ENCODE results near the gene TMEM258. TPM values are rescaled to one million over a fixed set of nuclear protein-coding genes. Genes with fewer than 3 reads are reported as not detected.

TMEM258 gene
- 280 and 375 TPM in 2 replicates for polyA plus RNA-seq (2011; rRNA removed)
- 374 and 375 TPM in 2 replicates for polyA plus RNA-seq (2012; cell fraction: cytosol; rRNA removed)
- polyA plus RNA-seq (2012; cell fraction: nucleus; rRNA removed): 150 and 167 TPM in 2 replicates
- polyA plus RNA-seq (2017; fragmentation: RNase III; extraction: RNeasy Plus Mini Kit Qiagen cat#74134 plus additional on column Dnase treatment): 232 to 262 TPM (median 257 TPM) in 3 replicates
- 117 and 178 TPM in 2 replicates for polyA minus RNA-seq (2011; rRNA and poly(A)+ RNA removed)

GRCh38 chr11:61792310-61793082 is at the start of gene TMEM258, which contains the start of gene FEN1:
TMEM258 (minus strand) TSS chr11:61792599; CDS start chr11:61792558, 41 bp downstream.
FEN1 (plus strand) TSS chr11:61792911; CDS start chr11:61795362, 2,451 bp downstream.
- peaks cover 24% of the 10 kb centered on the region; the same call in 1 of the 3 replicates for H3K4me1 ChIP-seq
- H3K4me2 ChIP-seq: peak within 1 kb of the TSS; percentile 76
- H3K9me3 ChIP-seq: no peaks in the 10 kb centered on the region
- ATAC-seq: peak; percentile 84 to 90
- POLR2A ChIA-PET: interaction anchor here (1.0 to 2.5 kb wide), 5 partner anchors 10 to 320 kb away, joined by 3 to 17 read pairs (median 4); partner anchors contain the start of gene FADS2
- WGBS (ENCODE audit: missing lambda C conversion rate): under 1% methylated on average over 53 of the region's 61 CpGs
- peak; percentile 92 to 95 for DNase-seq (ENCODE audit: low read depth in 1 of 2, low spot score in 1 of 2)
- CTCF ChIA-PET: interaction anchor here (0.6 to 10.3 kb wide), 12 partner anchors 9 to 315 kb away, joined by 3 to 147 read pairs (median 4); partner anchors contain the start of genes FADS1 and MYRF
- H3K27ac ChIP-seq: peak within 1 kb of the TSS; percentile 92 to 100
- no peak for FAIRE-seq
- H3K4me3 ChIP-seq: peak within 1 kb of the TSS; percentile 56
- TF ChIP-seq BHLHE40 (IDR thresholded peaks at IDR 0.05; ENCODE audit: low read depth, low read length) (peak; percentile 26; the same call in 1 of the 2 replicates), EP300 (IDR thresholded peaks at IDR 0.05) (no peak), CHD2 (IDR thresholded peaks at IDR 0.05; ENCODE audit: low read length, partially characterized antibody) (no peak), ELK1 (IDR thresholded peaks at IDR 0.05; ENCODE audit: low read depth, low read length) (0 out of 2 replicates have a peak, but pooled peaks have one; percentile 5), PBX3 (IDR thresholded peaks at IDR 0.05) (0 out of 2 replicates have a peak, but pooled peaks have one; percentile 34), KDM5A (IDR thresholded peaks at IDR 0.05) (peak; percentile 89), REST (IDR thresholded peaks at IDR 0.05) (0 out of 2 replicates have a peak, but pooled peaks have one; percentile 33), POLR2AphosphoS2 (conservative IDR thresholded peaks at IDR 0.05; ENCODE audit: low read length) (no peak; the same call in 1 of the 2 replicates), HDAC2 (IDR thresholded peaks at IDR 0.05) (peak; percentile 44; the same call in 1 of the 2 replicates), HEYL (CRISPR knock-in tag; IDR thresholded peaks at IDR 0.05) (no peak), HOXB5 (CRISPR knock-in tag; IDR thresholded peaks at IDR 0.05) (0 out of 2 replicates have a peak, but pooled peaks have one; percentile 30), FOSB (CRISPR knock-in tag; IDR thresholded peaks at IDR 0.05) (no peak), MAX (IDR thresholded peaks at IDR 0.05) (peak; percentile 89), POLR2A (IDR thresholded peaks at IDR 0.05; ENCODE audit: low read length) (peak; percentile 79), E2F6 (IDR thresholded peaks at IDR 0.05; ENCODE audit: borderline replicate concordance, low read depth) (peak; percentile 86), FOXS1 (CRISPR knock-in tag; IDR thresholded peaks at IDR 0.05) (no peak), ZSCAN20 (CRISPR knock-in tag; IDR thresholded peaks at IDR 0.05) (no peak), CHD4 (IDR thresholded peaks at IDR 0.05; ENCODE audit: borderline replicate concordance) (no peak), MAZ (IDR thresholded peaks at IDR 0.05; ENCODE audit: borderline replicate concordance, low read depth, low read length) (no peak), TP53 (CRISPR knock-in tag; IDR thresholded peaks at IDR 0.05) (0 out of 2 replicates have a peak, but pooled peaks have one; percentile 18), PHF8 (IDR thresholded peaks at IDR 0.05; ENCODE audit: borderline replicate concordance, low read depth) (peak; percentile 82; the same call in 1 of the 2 replicates), CEBPB (IDR thresholded peaks at IDR 0.05) (no peak), SMC3 (IDR thresholded peaks at IDR 0.05) (no peak), NPAS2 (CRISPR knock-in tag; IDR thresholded peaks at IDR 0.05; ENCODE audit: borderline replicate concordance) (no peak), RCOR1 (IDR thresholded peaks at IDR 0.05; ENCODE audit: low read depth, low read length) (no peak), RFX5 (IDR thresholded peaks at IDR 0.05) (no peak)
- TF ChIP-seq, protein P1, sequence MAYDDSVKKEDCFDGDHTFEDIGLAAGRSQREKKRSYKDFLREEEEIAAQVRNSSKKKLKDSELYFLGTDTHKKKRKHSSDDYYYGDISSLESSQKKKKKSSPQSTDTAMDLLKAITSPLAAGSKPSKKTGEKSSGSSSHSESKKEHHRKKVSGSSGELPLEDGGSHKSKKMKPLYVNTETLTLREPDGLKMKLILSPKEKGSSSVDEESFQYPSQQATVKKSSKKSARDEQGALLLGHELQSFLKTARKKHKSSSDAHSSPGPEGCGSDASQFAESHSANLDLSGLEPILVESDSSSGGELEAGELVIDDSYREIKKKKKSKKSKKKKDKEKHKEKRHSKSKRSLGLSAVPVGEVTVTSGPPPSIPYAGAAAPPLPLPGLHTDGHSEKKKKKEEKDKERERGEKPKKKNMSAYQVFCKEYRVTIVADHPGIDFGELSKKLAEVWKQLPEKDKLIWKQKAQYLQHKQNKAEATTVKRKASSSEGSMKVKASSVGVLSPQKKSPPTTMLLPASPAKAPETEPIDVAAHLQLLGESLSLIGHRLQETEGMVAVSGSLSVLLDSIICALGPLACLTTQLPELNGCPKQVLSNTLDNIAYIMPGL (CRISPR knock-in tag; IDR thresholded peaks at IDR 0.05; ENCODE audit: borderline replicate concordance): no peak
- TF ChIP-seq, protein P2, sequence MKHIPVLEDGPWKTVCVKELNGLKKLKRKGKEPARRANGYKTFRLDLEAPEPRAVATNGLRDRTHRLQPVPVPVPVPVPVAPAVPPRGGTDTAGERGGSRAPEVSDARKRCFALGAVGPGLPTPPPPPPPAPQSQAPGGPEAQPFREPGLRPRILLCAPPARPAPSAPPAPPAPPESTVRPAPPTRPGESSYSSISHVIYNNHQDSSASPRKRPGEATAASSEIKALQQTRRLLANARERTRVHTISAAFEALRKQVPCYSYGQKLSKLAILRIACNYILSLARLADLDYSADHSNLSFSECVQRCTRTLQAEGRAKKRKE (CRISPR knock-in tag; IDR thresholded peaks at IDR 0.05; ENCODE audit: low read depth): peak; percentile 68; the same call in 1 of the 2 replicates

Measured in A549 (cell line).